IPS-18a (cell line): ENCODE measurements around the gene SKP1.

Experiments used
- H3K27ac ChIP-seq: one replicate; pipeline ENCODE4 v1.5.1; 2013; ENCODE audit warnings: low read length
- H3K27me3 ChIP-seq: one replicate; pipeline ENCODE4 v1.6.1; 2013; ENCODE audit warnings: mild to moderate bottlenecking, low read length; ENCODE audit not compliant: control insufficient read depth, insufficient read depth
- H3K36me3 ChIP-seq: one replicate; pipeline ENCODE4 v1.6.1; 2013; ENCODE audit warnings: low read depth, low read length; ENCODE audit not compliant: control insufficient read depth
- H3K4me1 ChIP-seq: one replicate; pipeline ENCODE4 v1.6.1; 2013; ENCODE audit warnings: low read depth, low read length; ENCODE audit not compliant: control insufficient read depth
- H3K4me3 ChIP-seq: one replicate; pipeline ENCODE4 v1.5.1; 2013; ENCODE audit warnings: low read length
- H3K9ac ChIP-seq: one replicate; pipeline ENCODE4 v1.6.1; 2013; ENCODE audit warnings: mild to moderate bottlenecking, low read length, moderate library complexity
- H3K9me3 ChIP-seq: one replicate; pipeline ENCODE4 v1.6.1; 2013; ENCODE audit warnings: low read depth, low read length; ENCODE audit not compliant: control insufficient read depth

Gene SKP1

DNA sequence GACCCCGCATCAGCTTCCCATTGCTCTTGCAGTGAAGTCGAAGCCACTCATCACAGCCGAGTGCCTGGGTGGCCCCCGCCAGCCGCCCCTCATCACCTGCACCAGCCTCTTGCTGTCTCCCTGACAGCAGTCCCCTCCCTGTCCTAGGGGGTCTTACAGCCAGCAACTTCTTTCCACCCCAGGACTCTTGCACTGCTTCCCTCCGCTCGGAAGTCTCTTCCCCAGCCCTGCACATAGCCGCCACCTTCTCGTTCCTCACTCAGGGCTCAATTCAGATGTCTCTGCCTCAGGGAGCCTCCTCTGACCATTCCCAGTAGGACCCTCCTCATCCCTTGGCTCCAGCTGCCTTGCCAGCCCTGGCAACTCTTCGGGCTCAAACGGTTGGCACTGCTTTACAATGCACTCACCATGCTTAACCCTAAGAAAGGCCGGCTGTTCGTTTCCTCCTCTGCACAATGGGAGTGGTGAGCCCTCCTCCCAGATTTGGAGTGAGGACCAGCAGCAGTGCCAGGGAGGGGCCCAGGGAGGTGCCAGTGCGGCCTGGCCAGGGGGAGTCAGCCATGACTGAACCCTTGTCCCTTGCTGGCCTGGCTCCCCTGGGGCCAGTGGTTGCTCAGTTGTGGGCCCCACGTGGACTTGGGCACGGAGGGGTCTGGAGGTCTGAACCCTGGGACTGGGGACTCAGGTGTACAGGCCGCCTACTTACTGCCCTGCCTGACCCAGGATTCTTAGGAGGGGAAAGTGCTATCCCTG lies 56.2 kb downstream of the SKP1 start:
- Histone ChIP-seq H3K9ac (no peak overlapping the region), H3K36me3 (no peaks in the 10 kb centered on the region), H3K4me1 (no peaks in the 10 kb centered on the region), H3K4me3 (no peak overlapping the region), H3K27ac (no peak overlapping the region), H3K9me3 (no peaks in the 10 kb centered on the region), H3K27me3 (peaks cover 6% of the 10 kb centered on the region)

DNA sequence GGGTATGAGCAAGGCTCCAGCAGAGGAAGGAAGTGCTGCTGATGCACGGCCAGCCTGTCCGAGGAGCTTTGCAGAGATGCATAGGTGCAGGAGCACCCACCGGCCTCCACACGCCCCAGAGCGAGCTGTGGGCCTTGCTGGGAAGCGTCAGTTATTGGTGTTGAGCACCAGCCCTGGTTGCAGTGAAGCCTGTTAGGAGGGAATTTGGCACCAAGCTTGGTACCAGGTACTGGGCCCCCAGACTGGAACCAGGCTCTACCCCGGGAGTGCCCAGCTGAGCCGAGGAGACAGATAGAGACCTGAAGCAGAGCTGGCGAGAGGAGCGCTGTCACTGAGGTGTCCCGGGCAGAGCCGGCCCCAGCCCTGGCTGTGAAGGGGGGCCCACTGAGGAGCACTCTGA lies 57.0 kb downstream of the SKP1 start:
- no peaks in the 10 kb centered on the region for H3K36me3 ChIP-seq
- H3K27ac ChIP-seq, result no peak overlapping the region
- no peak overlapping the region for H3K4me3 ChIP-seq
- no peak overlapping the region for H3K9ac ChIP-seq
- H3K27me3 ChIP-seq, result peaks cover 6% of the 10 kb centered on the region
- H3K4me1 ChIP-seq, result no peaks in the 10 kb centered on the region
- no peaks in the 10 kb centered on the region for H3K9me3 ChIP-seq

GRCh38 chr5:134118212-134118835 lies 58.4 kb downstream of the SKP1 start:
- peaks cover 12% of the 10 kb centered on the region for H3K27me3 ChIP-seq
- H3K36me3 ChIP-seq, result no peaks in the 10 kb centered on the region
- no peak overlapping the region for H3K9ac ChIP-seq
- H3K4me3 ChIP-seq, result no peak overlapping the region
- H3K9me3 ChIP-seq, result no peaks in the 10 kb centered on the region
- H3K27ac ChIP-seq, result no peak overlapping the region
- H3K4me1 ChIP-seq, result peaks cover 4% of the 10 kb centered on the region

- Histone ChIP-seq H3K4me3 (no peak overlapping the region), H3K9ac (no peak overlapping the region)
Measured at GRCh38 chr5:134116789-134117761, 59.7 kb downstream of the SKP1 start.

GRCh38 chr5:134116286-134116685 lies 60.5 kb downstream of the SKP1 start:
- Histone ChIP-seq H3K4me3 (no peak overlapping the region), H3K9me3 (no peaks in the 10 kb centered on the region), H3K27me3 (peaks cover 32% of the 10 kb centered on the region), H3K36me3 (no peaks in the 10 kb centered on the region), H3K9ac (no peak overlapping the region), H3K4me1 (peaks cover 4% of the 10 kb centered on the region), H3K27ac (no peak overlapping the region)

More at GRCh38 chr5:134116789-134117761, 59.7 kb downstream of the SKP1 start:
- H3K27ac ChIP-seq, result no peak overlapping the region
- H3K9me3 ChIP-seq, result no peaks in the 10 kb centered on the region
- H3K4me1 ChIP-seq, result peaks cover 4% of the 10 kb centered on the region
- H3K36me3 ChIP-seq, result no peaks in the 10 kb centered on the region
- H3K27me3 ChIP-seq, result peaks cover 24% of the 10 kb centered on the region

GRCh38 chr5:134115806-134116175 lies 61.0 kb downstream of the SKP1 start:
- Histone ChIP-seq H3K9ac (no peak overlapping the region), H3K27ac (no peak overlapping the region), H3K4me3 (peak overlapping the region; percentile 66), H3K27me3 (peaks cover 36% of the 10 kb centered on the region), H3K36me3 (no peaks in the 10 kb centered on the region), H3K4me1 (peaks cover 4% of the 10 kb centered on the region), H3K9me3 (no peaks in the 10 kb centered on the region)

- Histone ChIP-seq H3K9me3 (no peaks in the 10 kb centered on the region), H3K9ac (peak overlapping the region; percentile 29), H3K27ac (no peak overlapping the region), H3K27me3 (peaks cover 36% of the 10 kb centered on the region), H3K36me3 (no peaks in the 10 kb centered on the region), H3K4me1 (peaks cover 4% of the 10 kb centered on the region), H3K4me3 (peak overlapping the region; percentile 66)
Measured at GRCh38 chr5:134114886-134115805, 61.6 kb downstream of the SKP1 start.

- peaks cover 4% of the 10 kb centered on the region for H3K4me1 ChIP-seq
- H3K9ac ChIP-seq, result peak within 1 kb of the TSS; percentile 29
- H3K27me3 ChIP-seq, result peaks cover 36% of the 10 kb centered on the region
- no peaks in the 10 kb centered on the region for H3K9me3 ChIP-seq
- no peaks in the 10 kb centered on the region for H3K36me3 ChIP-seq
- H3K27ac ChIP-seq, result no peak within 1 kb of the TSS
- peak within 1 kb of the TSS; percentile 75 for H3K4me3 ChIP-seq
Measured at GRCh38 chr5:134113902-134114875, 62.6 kb downstream of the SKP1 start, which contains the start of gene TCF7. Gene TCF7, plus strand, starts transcription at chr5:134114681. Its CDS starts 226 bp downstream, at chr5:134114907.

DNA sequence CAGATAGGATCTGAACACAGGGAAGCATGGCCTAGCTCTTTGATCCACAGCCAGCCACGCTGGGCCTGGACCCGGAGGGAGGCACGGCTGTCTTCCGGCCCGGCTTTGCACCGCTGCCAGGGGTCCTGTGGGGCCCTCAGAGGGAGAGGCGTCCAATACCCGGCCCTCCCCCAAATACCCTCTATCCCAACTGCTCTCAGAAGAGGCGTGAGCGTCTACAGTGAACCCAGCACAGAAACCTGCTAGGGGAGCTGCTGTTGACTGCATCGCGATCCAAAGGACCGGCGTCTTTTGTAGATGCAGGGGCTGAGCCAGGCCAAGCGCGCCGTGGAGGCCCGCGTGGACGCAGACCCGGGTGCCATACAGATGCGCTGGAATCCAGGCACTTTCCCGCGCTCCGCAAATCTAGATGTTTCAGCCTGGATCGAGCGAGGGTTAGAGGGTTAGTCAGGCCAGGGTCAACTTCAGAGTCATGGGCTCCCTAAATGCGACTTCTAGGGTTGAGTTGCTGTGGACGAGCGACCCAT lies 63.3 kb downstream of the SKP1 start:
- no peak overlapping the region for H3K9ac ChIP-seq
- no peaks in the 10 kb centered on the region for H3K9me3 ChIP-seq
- no peaks in the 10 kb centered on the region for H3K36me3 ChIP-seq
- H3K4me3 ChIP-seq, result peak overlapping the region; percentile 75
- peaks cover 4% of the 10 kb centered on the region for H3K4me1 ChIP-seq
- peaks cover 36% of the 10 kb centered on the region for H3K27me3 ChIP-seq
- H3K27ac ChIP-seq, result no peak overlapping the region
